ENCODE measurements around the gene ARX.

GRCh38 chrX:24955372-24955930, 60.3 kb downstream of the ARX start:
- TF ChIP-seq CTCF (IDR thresholded peaks at IDR 0.05) (no peak), POLR2A (IDR thresholded peaks at IDR 0.05) (no peak)
